CD4-positive, alpha-beta T cell treated with Interleukin-15 for 1 hour (primary cell): Measurements from ENCODE around the gene SLC13A1.
"Not testable (repeated sequence)": the region's sequence is repeated elsewhere in the genome, so short reads cannot be mapped to it uniquely, and the experiment has no call there.

ENCODE experiments used
- DNase-seq: peaks from one replicate; pipeline ENCODE4 v3.0.0-alpha.2; 2020

Gene SLC13A1, protein sequence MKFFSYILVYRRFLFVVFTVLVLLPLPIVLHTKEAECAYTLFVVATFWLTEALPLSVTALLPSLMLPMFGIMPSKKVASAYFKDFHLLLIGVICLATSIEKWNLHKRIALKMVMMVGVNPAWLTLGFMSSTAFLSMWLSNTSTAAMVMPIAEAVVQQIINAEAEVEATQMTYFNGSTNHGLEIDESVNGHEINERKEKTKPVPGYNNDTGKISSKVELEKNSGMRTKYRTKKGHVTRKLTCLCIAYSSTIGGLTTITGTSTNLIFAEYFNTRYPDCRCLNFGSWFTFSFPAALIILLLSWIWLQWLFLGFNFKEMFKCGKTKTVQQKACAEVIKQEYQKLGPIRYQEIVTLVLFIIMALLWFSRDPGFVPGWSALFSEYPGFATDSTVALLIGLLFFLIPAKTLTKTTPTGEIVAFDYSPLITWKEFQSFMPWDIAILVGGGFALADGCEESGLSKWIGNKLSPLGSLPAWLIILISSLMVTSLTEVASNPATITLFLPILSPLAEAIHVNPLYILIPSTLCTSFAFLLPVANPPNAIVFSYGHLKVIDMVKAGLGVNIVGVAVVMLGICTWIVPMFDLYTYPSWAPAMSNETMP

DNA sequence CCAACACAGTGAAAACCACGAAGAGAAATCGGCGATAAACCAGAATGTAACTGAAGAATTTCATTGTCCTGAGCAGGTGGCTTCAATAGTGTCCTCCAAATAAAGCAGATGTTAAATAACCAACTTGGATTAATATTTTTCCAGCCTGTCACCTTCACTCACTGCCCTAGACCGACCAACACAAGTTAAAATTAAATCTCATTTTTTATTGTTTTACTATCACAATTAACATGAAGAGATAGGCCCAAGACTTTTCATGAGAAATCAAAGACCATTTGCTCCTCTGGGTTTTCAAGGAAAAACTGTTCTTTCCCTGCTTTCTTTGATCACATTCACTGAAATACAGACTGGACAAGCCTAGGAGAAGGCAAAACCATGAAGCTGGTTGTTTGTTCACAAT is at the start of gene SLC13A1:
Gene SLC13A1, minus strand, starts transcription at position 87 of the 400 bp plus-strand sequence. Its CDS starts 23 bp downstream, at position 64.
- no peak for DNase-seq

DNA sequence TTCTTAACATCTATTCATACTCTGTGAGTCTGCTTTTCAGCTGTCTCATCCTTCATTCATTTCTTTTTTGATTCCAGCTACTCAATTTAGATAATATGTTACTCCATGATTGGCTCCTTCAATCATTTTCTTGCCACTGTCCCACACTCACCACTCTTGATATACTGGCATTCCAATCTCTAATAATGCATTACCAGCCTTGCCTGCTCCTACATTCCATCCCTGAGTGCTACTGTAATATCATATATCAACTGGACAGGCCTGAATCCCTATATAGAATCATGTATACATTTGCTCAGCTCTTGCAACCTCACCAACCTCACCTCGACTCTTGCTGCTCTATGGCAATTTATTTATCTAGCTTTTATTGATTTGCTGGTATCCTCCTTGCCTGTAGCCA is 45.0 kb upstream of the SLC13A1 start:
- DNase-seq: no peak

DNA sequence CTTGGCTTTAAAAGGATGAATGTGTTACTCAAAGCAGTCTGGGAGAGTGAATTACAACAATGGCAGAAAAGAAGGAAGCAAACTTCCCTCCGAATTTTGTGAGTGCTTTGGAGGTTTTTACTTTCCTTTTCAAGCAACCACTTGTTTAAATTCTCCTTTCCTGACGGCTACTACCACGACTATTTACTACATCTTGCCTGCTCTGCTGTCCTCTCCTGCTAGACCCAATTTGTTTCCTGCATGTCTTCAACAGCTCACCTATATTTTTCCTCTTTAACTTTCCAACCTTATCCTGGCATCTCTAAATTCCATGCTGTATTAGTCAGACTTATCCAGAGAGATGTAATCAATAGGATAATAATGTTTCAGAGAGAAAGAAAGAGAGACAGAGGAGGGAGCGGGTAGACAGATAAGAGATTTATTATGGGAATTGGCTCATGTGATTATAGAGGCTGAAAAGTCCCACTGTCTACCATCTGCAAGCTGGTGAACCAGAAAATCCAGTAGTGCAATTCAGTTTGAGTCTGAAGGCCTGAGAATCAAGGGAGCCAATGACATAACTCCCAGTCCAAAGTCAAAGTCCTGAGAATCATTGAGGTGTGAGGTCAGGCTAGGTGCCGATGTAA is 42.8 kb upstream of the SLC13A1 start:
- no peak for DNase-seq

GRCh38 chr7:123241809-123242208 is 42.0 kb upstream of the SLC13A1 start:
- no peak for DNase-seq

DNA sequence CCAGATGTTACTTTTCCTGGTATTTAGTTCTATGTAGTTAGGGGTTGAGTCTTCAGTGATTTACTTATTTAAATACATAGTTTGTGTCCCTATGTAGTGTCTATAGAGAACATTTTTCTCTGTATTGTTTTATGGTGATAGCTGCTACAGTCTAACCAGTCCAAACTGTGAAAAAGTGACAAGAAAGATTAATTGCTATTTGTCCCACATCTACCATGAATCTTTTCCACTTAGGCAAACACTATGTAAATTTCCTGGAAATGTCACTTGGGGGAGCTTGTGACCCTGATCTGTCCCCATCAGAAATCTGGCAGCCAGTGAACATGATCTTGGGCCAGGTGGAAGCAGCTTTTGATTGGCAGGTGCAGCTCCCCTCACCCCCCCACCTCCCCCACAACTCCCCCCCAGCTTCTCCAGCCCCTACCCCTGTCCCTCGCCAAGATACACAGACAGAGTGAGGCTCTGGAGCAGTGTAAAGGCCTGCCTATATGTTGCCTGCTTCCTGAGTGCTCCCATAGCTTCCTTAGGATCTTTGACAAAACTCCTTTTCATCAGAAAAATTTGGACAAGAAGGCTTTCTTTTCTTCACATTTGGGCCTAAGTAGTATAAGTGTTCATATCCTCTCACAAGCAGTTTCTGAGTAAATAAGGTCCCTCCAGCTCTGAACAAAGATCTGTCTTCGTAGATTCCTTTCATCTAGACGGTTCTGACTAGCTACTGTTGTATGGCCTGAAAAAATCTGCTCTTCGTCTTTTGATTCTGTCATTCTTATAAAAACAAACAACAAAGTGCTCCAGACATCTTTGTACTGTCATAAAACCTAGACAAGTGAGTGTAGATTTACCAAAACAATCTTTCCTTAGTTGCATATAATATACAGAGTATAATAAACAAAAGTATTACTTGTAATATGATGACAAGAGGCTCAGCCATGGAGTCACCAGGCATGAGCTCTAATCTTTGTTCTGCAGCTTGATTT is 31.5 kb upstream of the SLC13A1 start:
- no peak for DNase-seq

- no peak for DNase-seq
Observed at GRCh38 chr7:123230603-123231002, 30.8 kb upstream of the SLC13A1 start.

DNA sequence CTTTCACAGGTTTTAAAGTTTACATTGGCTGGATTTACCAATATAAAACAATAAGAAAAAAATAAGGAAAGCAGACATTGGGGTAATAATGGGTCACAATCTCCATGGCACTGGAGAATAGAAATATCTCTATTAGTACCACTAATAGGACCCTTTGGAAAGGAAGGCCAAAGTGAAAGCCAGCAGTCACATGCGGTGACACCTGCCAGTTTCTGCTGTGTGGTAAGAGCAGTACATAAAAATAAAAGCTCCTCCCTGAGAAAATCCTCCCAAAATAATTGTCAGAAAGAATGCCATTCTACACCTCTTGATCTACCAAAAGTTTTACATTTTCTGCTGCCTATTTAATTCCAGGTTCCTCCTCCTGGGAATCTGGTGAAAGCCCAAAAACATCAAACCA is 30.4 kb upstream of the SLC13A1 start:
- no peak for DNase-seq

DNA sequence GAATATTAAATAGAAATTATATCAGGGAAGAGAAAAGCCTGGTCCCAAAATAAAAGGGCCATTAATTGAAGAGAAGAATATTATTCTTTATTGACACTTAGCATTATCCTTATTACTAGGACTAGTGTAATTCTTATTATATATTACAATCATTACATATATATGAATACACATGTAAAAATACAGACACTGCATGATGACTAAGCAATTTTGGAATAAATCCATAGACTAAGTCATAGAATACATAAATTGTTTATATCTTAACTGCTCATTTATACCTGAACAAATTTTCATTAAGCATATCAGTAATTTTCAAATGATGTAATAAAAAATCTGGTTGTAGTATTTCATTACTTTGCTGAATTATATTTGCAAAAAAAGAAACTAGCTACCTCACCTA is 29.7 kb upstream of the SLC13A1 start:
- no peak for DNase-seq

DNA sequence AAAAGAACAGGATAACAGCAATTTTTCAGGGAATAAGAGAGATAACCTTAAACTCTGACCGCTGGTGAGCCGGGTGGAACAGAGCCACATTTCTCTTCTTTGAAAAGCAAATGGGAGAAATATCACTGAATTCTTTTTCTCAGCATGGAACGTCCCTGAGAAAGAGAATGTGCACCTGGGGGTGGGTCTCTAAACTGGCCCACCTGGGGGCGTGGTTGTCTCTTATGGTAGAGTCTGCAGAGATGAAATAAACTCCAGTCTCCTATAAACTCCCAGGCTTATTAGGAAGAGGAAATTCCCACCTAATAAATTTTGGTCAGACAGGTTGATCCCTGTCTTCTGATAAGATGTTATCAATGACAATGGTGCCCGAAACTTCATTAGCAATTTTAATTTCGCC is 27.9 kb upstream of the SLC13A1 start:
- not testable (repeated sequence) for DNase-seq

DNA sequence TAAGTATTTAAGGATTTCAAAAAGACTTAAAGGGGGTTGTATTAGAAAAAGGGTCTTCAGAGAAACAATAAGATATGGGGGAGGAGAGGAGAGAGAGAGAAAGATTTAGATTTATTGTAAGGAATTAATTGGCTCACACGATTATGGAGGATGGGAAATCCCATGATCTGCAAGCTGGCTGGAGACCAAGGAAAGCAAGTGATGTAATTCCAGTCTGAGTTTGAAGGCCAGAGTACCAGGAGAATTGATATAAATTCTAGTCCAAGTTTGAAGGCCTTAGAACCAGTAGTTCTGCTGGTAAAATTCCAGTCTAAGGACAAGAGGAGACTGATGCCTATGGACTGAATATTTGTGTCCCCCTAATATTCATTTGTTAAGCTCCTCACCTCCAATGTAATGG is 20.6 kb upstream of the SLC13A1 start:
- no peak for DNase-seq

- no peak for DNase-seq
Observed at GRCh38 chr7:123218866-123219265, 19.1 kb upstream of the SLC13A1 start.

DNA sequence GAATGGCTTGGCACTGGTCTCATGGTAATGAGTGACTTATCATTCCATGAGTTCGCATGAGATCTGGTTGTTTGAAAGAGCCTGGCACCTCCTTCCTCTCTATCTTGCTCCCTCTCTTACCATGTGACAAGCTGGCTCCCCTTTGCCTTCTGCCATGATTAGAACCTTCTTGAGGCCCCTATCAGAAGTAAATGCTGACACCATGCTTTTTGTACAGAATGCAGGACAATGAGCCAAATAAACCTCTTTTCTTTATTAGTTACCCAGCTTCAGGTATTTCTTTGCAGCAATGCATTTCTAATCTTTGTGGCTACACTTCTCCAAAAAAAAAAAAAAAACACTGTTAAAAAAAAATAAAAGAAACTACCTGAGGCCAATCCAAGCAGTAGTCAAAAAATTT is 17.1 kb upstream of the SLC13A1 start:
- no peak for DNase-seq

GRCh38 chr7:123215350-123215749 is 15.6 kb upstream of the SLC13A1 start:
- no peak for DNase-seq

DNA sequence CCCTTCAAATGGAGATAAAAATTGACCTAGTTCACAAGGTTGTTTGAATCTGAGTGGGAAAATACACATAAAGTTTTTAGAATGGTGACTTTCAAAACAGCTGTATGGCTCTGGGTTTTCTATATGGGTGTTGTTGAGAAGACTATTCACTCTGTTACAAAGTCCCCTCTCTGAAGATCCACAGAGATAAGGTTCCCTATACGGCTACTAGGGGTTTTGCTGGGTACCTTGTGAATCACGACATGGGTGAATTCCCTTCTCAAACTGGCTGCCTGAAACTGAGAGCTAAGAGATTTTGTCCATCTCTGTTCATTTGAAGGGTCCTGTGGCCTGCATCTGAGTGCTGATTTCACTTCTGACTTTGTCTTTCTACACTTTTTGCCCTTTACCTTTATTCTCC is 11.8 kb upstream of the SLC13A1 start:
- no peak for DNase-seq

- no peak for DNase-seq
Observed at GRCh38 chr7:123210986-123211385, 11.2 kb upstream of the SLC13A1 start.

DNA sequence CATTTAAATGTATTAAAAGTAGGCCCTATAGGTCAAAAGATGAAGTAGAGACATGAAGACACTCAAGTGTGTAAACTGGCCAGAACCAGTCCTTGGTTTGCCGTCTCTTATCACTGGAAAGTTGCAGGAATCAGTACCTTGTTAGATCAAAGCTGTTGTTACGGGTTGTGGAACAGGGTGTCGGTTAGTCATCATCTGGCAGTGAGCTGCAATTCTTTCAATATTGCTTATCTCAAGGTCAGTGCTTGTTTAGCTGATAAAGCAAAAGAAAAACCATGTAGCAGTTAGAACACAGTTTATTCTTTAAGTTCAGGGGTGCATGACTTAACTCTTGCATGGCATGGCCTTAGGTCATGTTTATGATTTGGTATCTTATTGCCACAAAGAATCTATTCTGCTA is 10.0 kb upstream of the SLC13A1 start:
- DNase-seq: no peak

GRCh38 chr7:123208793-123209192 is 9.0 kb upstream of the SLC13A1 start:
- DNase-seq: no peak

DNA sequence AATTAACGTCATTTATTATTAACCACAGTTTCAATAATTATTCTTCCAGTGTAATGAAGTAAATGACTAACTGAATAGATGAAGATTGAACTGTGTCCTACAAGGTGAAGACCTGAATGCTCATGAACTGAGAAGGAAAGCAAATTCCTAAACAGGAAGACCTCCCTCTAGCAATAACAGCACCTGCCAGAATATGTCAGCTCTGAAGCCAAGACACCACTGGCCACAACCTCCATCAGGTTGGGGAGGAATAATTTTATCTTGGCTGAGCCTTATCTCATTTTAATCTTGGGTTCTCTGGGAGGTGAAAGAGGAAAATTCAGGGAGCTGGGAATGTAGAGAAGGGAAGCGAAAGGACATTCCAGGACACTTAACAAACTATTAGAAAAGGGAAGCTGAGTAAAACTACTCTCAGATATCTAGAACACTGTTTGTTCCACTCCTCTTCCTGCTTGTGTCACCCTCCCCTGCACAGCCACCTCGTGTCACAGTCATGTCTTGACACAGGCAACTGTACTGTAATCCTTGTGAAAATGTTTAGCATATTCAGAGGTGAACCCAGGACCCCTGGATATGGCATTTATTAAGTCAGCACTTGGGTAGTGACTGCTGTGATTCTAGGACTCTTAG is 4.6 kb upstream of the SLC13A1 start:
- no peak for DNase-seq

DNA sequence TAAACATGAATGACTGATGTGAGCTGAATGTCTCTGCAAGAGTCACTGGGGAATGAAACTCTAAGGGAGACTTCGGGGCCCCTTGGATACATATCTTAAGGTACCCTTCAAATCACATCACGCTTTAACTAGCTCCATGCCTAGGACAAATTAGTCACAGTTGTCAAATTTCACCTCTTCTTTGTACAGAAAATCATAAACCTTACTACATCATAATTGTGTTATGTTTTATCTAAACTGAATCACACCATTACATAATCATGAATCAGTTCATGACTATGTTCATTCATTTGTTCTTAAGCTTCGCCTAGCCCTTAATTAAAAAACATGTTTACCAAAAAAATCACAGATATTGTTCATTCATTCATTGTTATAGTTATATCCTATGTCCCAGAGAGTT is 2.1 kb upstream of the SLC13A1 start:
- no peak for DNase-seq

DNA sequence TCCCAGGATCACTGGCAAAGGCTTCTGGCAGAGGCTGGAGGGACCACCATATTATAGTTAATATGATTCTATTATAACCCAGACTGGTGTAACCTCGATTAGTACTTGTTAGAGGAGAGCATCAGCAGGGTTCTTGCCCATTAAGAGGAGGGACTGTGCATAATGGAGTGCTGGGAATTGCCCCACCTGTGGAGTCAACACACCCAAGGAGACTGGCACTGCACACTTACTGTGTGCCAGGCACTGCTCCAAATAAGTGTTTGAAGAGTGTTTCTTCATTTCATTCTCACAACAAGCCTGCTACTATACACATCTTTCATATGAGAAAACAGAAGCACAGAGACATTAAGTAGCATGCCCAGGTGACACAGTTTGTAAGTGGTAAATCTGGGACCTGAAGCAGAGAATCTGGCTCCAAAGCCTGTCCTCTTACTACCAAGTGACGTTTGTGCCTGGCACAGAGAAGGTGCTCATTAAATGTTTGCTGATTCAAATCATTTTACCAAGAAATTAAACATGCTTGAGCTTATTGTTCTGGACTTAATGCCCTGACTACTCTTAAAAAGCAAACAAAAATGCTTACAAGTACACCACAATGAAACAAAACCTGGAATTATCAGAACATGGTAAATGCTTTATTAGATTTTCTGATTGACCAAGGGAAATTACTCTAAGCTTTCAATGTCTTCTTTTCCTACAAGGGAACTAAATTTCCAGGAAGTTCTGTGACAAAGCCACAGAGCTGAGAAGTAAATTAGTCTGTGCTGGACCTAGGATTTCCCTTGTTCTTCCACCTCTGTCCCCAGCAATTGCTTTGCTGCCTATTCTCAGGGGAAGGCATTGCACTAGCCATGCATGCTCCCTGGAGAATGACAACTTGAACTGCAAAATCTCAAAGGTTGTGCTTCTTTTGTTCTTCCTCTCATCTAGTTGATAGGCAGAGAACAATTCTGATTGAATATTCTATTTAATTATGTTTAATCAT is 809 bp downstream of the SLC13A1 start:
- DNase-seq: no peak

GRCh38 chr7:123198111-123198510 is 1.7 kb downstream of the SLC13A1 start:
- DNase-seq: no peak
